Parathyroid adenoma (tissue), 2 donors: ENCODE results near the gene CKB.

ENCODE experiments used
- H2AFZ ChIP-seq: fragments of 300-600 bp; sonication (generic); one replicate; pipeline ENCODE4 v1.7.0; 2017; ENCODE audit warnings: antibody characterized with exemption, mild to moderate bottlenecking
- H3K27ac ChIP-seq: fragments of 300-600 bp; sonication (generic); one replicate; pipeline ENCODE4 v1.7.0; 2017
- H3K27me3 ChIP-seq: fragments of 300-600 bp; sonication (generic); one replicate; pipeline ENCODE4 v1.7.0; 2017; ENCODE audit warnings: low read length; ENCODE audit not compliant: control insufficient read depth, insufficient read depth
- H3K36me3 ChIP-seq: fragments of 300-600 bp; sonication (generic); one replicate; pipeline ENCODE4 v1.7.0; 2017; ENCODE audit warnings: low read length; ENCODE audit not compliant: control insufficient read depth, insufficient read depth
- H3K4me1 ChIP-seq: fragments of 300-600 bp; sonication (generic); one replicate; pipeline ENCODE4 v1.7.0; 2017; ENCODE audit warnings: control low read depth
- H3K4me2 ChIP-seq: fragments of 300-600 bp; sonication (generic); one replicate; pipeline ENCODE4 v1.7.0; 2017; ENCODE audit warnings: low read length
- H3K4me3 ChIP-seq: fragments of 300-600 bp; sonication (generic); one replicate; pipeline ENCODE4 v1.7.0; 2017; ENCODE audit warnings: low read depth, low read length
- H3K79me2 ChIP-seq: fragments of 300-600 bp; sonication (generic); one replicate; pipeline ENCODE4 v1.7.0; 2017; ENCODE audit warnings: control low read depth
- H3K9ac ChIP-seq: fragments of 300-600 bp; sonication (generic); one replicate; pipeline ENCODE4 v1.7.0; 2017; ENCODE audit warnings: mild to moderate bottlenecking
- H3K9me3 ChIP-seq: fragments of 300-600 bp; sonication (generic); one replicate; pipeline ENCODE4 v1.7.0; 2017; ENCODE audit warnings: low read length; ENCODE audit not compliant: control insufficient read depth
- TF ChIP-seq, protein P1 (sequence below): fragments of 300-600 bp; sonication (generic); IDR thresholded peaks from one replicate; pipeline ENCODE4 v1.7.0; 2017; ENCODE audit warnings: antibody characterized with exemption, mild to moderate bottlenecking
- donor health status: primary hyperparathyroidism.

CKB gene

DNA sequence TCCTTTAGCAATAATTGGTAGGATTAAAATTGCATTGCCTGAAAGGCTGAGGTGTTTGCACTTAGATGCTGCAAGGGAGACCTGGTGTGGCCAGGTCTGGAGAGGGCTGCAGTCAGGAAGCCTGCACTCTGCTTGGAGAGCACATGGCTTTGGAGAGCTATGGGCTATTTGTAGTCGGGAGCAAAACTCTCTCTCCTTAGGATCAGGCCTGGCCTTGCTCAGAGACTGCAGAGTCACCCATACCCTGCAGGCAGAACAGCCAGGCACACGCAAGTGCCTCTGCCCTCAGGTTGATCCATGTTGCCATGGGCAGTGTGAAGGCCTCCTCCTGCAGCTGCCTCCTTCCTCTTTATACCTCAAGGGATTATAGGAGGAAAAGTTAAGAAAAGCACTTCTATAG lies 26.8 kb downstream of the CKB start:
- H3K27ac ChIP-seq, result no peak overlapping the region
- no peaks in the 10 kb centered on the region for H3K27me3 ChIP-seq
- TF ChIP-seq, protein P1, sequence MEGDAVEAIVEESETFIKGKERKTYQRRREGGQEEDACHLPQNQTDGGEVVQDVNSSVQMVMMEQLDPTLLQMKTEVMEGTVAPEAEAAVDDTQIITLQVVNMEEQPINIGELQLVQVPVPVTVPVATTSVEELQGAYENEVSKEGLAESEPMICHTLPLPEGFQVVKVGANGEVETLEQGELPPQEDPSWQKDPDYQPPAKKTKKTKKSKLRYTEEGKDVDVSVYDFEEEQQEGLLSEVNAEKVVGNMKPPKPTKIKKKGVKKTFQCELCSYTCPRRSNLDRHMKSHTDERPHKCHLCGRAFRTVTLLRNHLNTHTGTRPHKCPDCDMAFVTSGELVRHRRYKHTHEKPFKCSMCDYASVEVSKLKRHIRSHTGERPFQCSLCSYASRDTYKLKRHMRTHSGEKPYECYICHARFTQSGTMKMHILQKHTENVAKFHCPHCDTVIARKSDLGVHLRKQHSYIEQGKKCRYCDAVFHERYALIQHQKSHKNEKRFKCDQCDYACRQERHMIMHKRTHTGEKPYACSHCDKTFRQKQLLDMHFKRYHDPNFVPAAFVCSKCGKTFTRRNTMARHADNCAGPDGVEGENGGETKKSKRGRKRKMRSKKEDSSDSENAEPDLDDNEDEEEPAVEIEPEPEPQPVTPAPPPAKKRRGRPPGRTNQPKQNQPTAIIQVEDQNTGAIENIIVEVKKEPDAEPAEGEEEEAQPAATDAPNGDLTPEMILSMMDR, result no peak
- no peaks in the 10 kb centered on the region for H3K36me3 ChIP-seq
- no peak overlapping the region for H3K9ac ChIP-seq
- no peaks in the 10 kb centered on the region for H3K9me3 ChIP-seq
- no peaks in the 10 kb centered on the region for H3K4me1 ChIP-seq
- no peaks in the 10 kb centered on the region for H3K79me2 ChIP-seq
- no peak overlapping the region for H3K4me3 ChIP-seq
- H2AFZ ChIP-seq, result no peak overlapping the region
- no peak overlapping the region for H3K4me2 ChIP-seq

DNA sequence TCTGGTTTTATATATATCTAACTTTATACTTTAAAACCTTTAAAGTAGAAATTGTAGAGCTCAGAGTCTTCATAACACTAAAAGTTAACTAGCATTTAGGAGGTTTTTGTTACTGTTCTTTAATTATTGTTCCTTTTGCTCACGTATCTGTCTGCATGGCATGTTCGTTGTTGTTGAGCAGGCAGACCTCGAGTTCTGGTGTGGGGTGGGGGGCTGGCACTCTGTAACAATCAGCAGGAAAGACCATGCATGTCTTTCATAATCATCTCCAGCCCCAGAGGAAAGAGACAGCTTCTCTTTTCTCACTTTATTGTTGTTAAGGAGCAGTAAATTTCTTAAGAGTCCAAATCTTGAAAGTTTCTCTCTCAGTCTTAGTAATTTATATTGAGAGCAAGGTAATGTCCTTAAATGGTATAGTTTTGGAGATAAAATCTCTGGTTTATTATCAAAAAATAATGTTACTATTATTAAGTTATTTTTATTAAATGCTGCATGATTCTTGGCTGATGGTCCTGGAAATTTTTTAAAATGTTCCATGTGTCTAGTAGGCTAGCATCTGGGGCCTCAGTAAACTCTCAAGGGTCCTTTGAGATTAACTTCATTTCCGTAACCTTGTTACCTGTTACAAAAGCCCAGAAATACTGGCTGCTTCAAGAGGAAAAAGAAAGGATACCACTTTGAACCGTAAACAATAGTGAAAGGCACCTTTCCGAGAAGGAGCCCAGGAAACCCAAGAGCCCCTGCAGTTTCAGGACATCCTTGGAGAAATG lies 30.3 kb downstream of the CKB start:
- no peaks in the 10 kb centered on the region for H3K36me3 ChIP-seq
- TF ChIP-seq, protein P1, result no peak
- no peak overlapping the region for H2AFZ ChIP-seq

GRCh38 chr14:103491691-103492090 lies 30.9 kb downstream of the CKB start:
- Histone ChIP-seq H3K36me3 (no peaks in the 10 kb centered on the region), H3K9me3 (no peaks in the 10 kb centered on the region), H3K9ac (no peak overlapping the region), H3K4me2 (no peak overlapping the region), H3K4me3 (no peak overlapping the region), H3K27ac (no peak overlapping the region), H3K79me2 (no peaks in the 10 kb centered on the region), H3K4me1 (no peaks in the 10 kb centered on the region), H2AFZ (no peak overlapping the region), H3K27me3 (no peaks in the 10 kb centered on the region)
- TF ChIP-seq, protein P1, result no peak

More for the DNA sequence above, 30.3 kb downstream of the CKB start:
- H3K4me1 ChIP-seq, result no peaks in the 10 kb centered on the region
- H3K9me3 ChIP-seq, result no peaks in the 10 kb centered on the region
- H3K4me3 ChIP-seq, result no peak overlapping the region
- no peak overlapping the region for H3K4me2 ChIP-seq
- no peaks in the 10 kb centered on the region for H3K79me2 ChIP-seq
- H3K27me3 ChIP-seq, result no peaks in the 10 kb centered on the region
- H3K9ac ChIP-seq, result no peak overlapping the region
- no peak overlapping the region for H3K27ac ChIP-seq

DNA sequence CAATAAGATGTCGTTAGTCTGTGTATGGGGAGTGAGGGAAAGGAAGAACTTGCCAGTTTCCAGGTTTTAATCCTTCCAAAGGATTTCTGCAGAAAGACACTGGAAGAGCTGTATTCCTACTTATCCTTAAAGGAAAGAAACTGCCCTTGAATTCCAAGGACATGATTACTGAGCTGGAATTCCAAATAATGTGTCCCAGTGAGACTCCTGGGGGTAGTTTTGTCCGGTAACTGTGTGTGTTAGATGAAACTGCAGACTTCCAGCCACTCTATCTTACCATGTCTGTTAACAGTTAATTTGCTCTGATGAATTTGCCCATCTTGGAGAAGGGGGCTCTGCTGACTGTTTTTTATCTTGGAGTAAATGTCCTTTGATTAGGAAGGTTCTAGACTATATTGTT lies 33.0 kb downstream of the CKB start:
- Histone ChIP-seq H3K9ac (no peak overlapping the region), H3K27ac (no peak overlapping the region), H3K4me2 (no peak overlapping the region), H3K36me3 (no peaks in the 10 kb centered on the region), H3K27me3 (no peaks in the 10 kb centered on the region), H3K4me1 (no peaks in the 10 kb centered on the region), H3K79me2 (no peaks in the 10 kb centered on the region), H3K4me3 (no peak overlapping the region), H3K9me3 (no peaks in the 10 kb centered on the region), H2AFZ (no peak overlapping the region)
- TF ChIP-seq, protein P1, result no peak

- Histone ChIP-seq H3K27me3 (no peaks in the 10 kb centered on the region), H3K79me2 (no peaks in the 10 kb centered on the region), H3K9me3 (no peaks in the 10 kb centered on the region), H3K4me2 (no peak overlapping the region), H3K4me1 (no peaks in the 10 kb centered on the region), H3K9ac (no peak overlapping the region), H2AFZ (no peak overlapping the region), H3K4me3 (no peak overlapping the region), H3K36me3 (no peaks in the 10 kb centered on the region), H3K27ac (no peak overlapping the region)
- TF ChIP-seq, protein P1, result no peak
These were observed 33.7 kb downstream of the CKB start for GRCh38 chr14:103488960-103489359.
